Thyroid gland (tissue), 4 donors: Measurements from ENCODE around the gene IRX6. TPM values are rescaled to one million over a fixed set of nuclear protein-coding genes. Genes with fewer than 3 reads are reported as not detected.

Source experiments
- DNase-seq, 2 donors: peaks; one replicate each; pipeline ENCODE4 v3.0.0-alpha.2; 2019
- H3K27ac ChIP-seq, 3 donors: fragments of 200-600 bp; sonication (generic); 1 replicate in 2 of 3; 2 replicates in 1 of 3; pipeline ENCODE4 v1.5.1; 2016 to 2019; ENCODE audit warnings: mild to moderate bottlenecking in 1 of 3, moderate library complexity in 1 of 3
- H3K27me3 ChIP-seq: fragments of 200-600 bp; sonication (generic); one replicate; pipeline ENCODE4 v1.5.1; 2019
- H3K36me3 ChIP-seq, 2 donors: fragments of 200-600 bp; sonication (generic); one replicate each; pipeline ENCODE4 v1.5.1; 2016 to 2019
- H3K4me1 ChIP-seq, 2 donors: fragments of 200-600 bp; sonication (generic); one replicate each; pipeline ENCODE4 v1.5.1; 2017 to 2019
- H3K4me3 ChIP-seq, 3 donors: fragments of 200-600 bp; sonication (generic); replicated peaks in 1 of 3; 1 replicate in 2 of 3; 2 replicates in 1 of 3; pipeline ENCODE4 v1.5.1; 2016; ENCODE audit warnings: mild to moderate bottlenecking in 1 of 3
- H3K9me3 ChIP-seq: fragments of 200-600 bp; sonication (generic); one replicate; pipeline ENCODE4 v1.5.1; 2017
- CTCF ChIP-seq, 6 experiments: fragments of 200-600 bp in 3 of 6; fragments of 450-650 bp in 3 of 6; sonication (generic) in 3 of 6; IDR thresholded peaks; one replicate each; pipeline ENCODE4 v1.5.1; 2016 to 2019; ENCODE audit warnings: antibody characterized with exemption in 6 of 6, mild to moderate bottlenecking in 2 of 6, inconsistent platforms in 1 of 6, moderate library complexity in 1 of 6
- POLR2A ChIP-seq, 2 donors: fragments of 450-650 bp; IDR thresholded peaks; one replicate each; pipeline ENCODE4 v1.6.1; 2017; ENCODE audit warnings: antibody characterized with exemption in 2 of 2, mild to moderate bottlenecking in 2 of 2, moderate library complexity in 1 of 2
- WGBS, 2 donors: methylation state at CpG; one replicate each; pipeline ENCODE4 v1.1.5; 2017; 5-methylcytosine and 5-hydroxymethylcytosine counted together
- intact Hi-C: fragments of 100-400 bp; cut with DNase I; formaldehyde crosslinking; loops from one replicate; pipeline ENCODE4 v1.15.1; 2023
- total RNA-seq, 4 donors: library from RNA; depleted of rRNA; stranded (reverse); fragments of >200 nt; gene quantifications; one replicate each; pipeline ENCODE4 v1.2.3, GENCODE V29; 2016

The IRX6 gene
- total RNA-seq, 4 donors from 2014 or later, result 0.13 to 0.93 (median 0.39) TPM

- no peak for DNase-seq
- Histone ChIP-seq H3K4me3 (no peak overlapping the region), H3K4me1 (peaks cover 5 to 15% of the 10 kb centered on the region in 2 donors)
These were observed 44.4 kb upstream of the IRX6 start for GRCh38 chr16:55279598-55279997.

DNA sequence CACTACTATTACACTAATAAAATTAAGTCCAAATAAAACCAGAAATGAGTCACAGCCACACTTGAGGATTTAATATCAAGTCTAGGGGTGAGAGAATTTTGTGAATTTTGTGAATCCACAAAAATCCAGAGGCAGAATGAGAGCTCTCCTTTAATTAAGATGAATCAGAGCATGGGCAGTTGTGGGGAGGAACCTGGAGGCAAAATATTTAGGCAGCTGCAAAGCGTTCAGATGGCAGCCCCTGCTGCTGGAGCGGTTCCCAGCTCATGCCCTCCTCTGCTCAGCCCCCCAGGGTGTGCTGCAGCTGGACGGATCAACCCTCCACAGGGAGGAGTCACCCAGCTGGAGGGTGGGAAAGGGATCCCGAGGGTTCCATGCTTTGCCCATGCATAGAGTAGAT is 43.4 kb upstream of the IRX6 start:
- intact Hi-C loops, result no loop called here
- no peak for DNase-seq
- 44 to 61% methylated on average over 4 of the region's 4 CpGs for WGBS, 2 donors
- Histone ChIP-seq H3K9me3 (no peaks in the 10 kb centered on the region), H3K36me3 (no peaks in the 10 kb centered on the region), H3K4me3 (no peak overlapping the region), H3K27ac (no peak overlapping the region), H3K27me3 (no peaks in the 10 kb centered on the region), H3K4me1 (peaks cover 6 to 17% of the 10 kb centered on the region in 2 donors)
- TF ChIP-seq CTCF (IDR thresholded peaks at IDR 0.05), result no peak
- no peak for TF ChIP-seq POLR2A (IDR thresholded peaks at IDR 0.05)

More at GRCh38 chr16:55279598-55279997, 44.4 kb upstream of the IRX6 start:
- Histone ChIP-seq H3K36me3 (no peaks in the 10 kb centered on the region), H3K27ac (no peak overlapping the region), H3K9me3 (no peaks in the 10 kb centered on the region), H3K27me3 (no peaks in the 10 kb centered on the region)
- 86 to 93% methylated on average over 6 of the region's 6 CpGs for WGBS, 2 donors
- TF ChIP-seq CTCF (IDR thresholded peaks at IDR 0.05), result no peak
- no peak for TF ChIP-seq POLR2A (IDR thresholded peaks at IDR 0.05)
- intact Hi-C loops, result no loop called here

- intact Hi-C loops, result no loop called here
- Histone ChIP-seq H3K4me3 (no peak overlapping the region), H3K36me3 (no peaks in the 10 kb centered on the region), H3K27ac (no peak overlapping the region), H3K4me1 (peaks cover 6 to 17% of the 10 kb centered on the region in 2 donors), H3K9me3 (no peaks in the 10 kb centered on the region), H3K27me3 (no peaks in the 10 kb centered on the region)
- TF ChIP-seq CTCF (IDR thresholded peaks at IDR 0.05) (no peak), POLR2A (IDR thresholded peaks at IDR 0.05) (no peak)
- DNase-seq, result no peak
- WGBS, 2 donors, result 36 to 40% methylated on average over 1 of the region's 1 CpG
These were observed 41.6 kb upstream of the IRX6 start for GRCh38 chr16:55282441-55282840.

GRCh38 chr16:55283812-55284717 is 39.9 kb upstream of the IRX6 start:
- Histone ChIP-seq H3K27me3 (no peaks in the 10 kb centered on the region), H3K36me3 (no peaks in the 10 kb centered on the region), H3K9me3 (no peaks in the 10 kb centered on the region), H3K27ac (peak overlapping the region in 1 of 3 donors; percentile 29), H3K4me1 (peaks cover 6 to 17% of the 10 kb centered on the region in 2 donors), H3K4me3 (no peak overlapping the region)
- intact Hi-C loops, result no loop called here
- 30 to 33% methylated on average over 12 of the region's 12 CpGs for WGBS, 2 donors
- DNase-seq, result peak; percentile 5 to 26
- TF ChIP-seq POLR2A (IDR thresholded peaks at IDR 0.05) (no peak), CTCF (IDR thresholded peaks at IDR 0.05) (no peak)

- Histone ChIP-seq H3K9me3 (no peaks in the 10 kb centered on the region), H3K36me3 (no peaks in the 10 kb centered on the region), H3K27ac (no peak overlapping the region), H3K4me1 (peaks cover 6 to 17% of the 10 kb centered on the region in 2 donors), H3K4me3 (no peak overlapping the region), H3K27me3 (no peaks in the 10 kb centered on the region)
- TF ChIP-seq POLR2A (IDR thresholded peaks at IDR 0.05) (no peak), CTCF (IDR thresholded peaks at IDR 0.05) (no peak)
- 79 to 81% methylated on average over 6 of the region's 6 CpGs for WGBS, 2 donors
- intact Hi-C loops, result no loop called here
- DNase-seq, result no peak
These were observed 39.3 kb upstream of the IRX6 start for GRCh38 chr16:55284718-55285099.
